ENCODE data around the gene CCDC33.

CCDC33 gene

DNA sequence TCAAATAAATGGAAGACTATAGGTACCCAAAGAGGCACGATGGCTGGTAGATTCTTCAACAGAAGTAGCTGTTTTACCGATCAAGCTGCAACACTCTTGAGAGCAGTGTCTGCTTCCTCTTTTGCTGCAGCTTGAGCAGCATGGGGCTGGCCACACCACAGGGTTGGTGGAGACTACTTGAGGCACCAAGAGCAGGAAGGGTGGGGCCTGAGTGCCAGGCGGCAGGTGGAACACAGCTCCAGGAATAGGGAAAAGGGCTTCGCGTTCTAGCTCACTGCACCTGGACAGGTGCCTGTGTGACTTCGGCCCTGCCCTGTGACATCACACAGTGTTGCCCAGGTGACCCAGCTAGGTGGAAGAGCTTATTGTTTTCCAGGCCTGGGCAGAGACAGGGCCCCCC is at the start of gene CCDC33:
Gene CCDC33, plus strand, starts transcription at position 365 of the 400 bp plus-strand sequence. CDS start 394 bp downstream, outside the sequence.
- no peak for DNase-seq (ENCODE audit: low spot score)

DNA sequence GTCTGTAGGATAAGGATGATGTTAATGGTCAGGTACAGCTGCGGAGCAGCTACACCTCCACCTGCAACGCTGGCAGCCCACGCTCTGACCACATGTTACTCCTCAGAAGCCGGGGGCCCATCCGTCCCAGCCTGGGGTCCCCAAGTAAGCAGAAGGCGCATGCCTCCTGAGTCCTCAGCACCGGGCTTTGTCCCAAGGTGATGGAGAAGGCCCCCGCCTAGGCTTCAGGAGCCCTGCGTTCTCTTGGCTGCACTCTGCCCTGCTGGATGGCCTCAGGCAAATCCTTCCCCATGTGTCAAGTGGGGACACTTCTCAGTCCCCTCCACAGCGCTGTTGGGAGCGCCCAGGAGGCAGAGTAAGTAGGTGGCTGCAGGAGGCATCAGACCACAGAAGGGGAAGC is 47.9 kb upstream of the CCDC33 start:
- DNase-seq (ENCODE audit: low spot score): no peak

DNA sequence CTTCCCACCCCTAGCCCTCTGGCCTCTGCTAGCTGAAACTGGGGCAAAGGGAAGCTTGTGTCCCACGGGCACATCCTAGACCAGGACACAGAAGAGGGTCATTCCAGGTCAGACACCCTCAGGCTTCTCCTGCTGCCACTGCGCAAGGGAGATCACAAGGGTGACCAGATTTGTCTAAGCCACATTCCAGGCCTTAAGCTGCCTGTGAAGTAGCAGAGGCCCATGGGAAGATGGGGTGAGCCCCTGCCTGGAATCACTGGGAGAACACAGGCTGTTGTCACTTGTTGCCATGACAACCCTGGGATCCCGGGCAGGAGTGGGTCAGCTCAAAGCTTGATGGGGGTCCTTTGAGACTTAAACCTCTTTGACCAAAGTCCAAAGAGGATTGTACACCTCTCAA is 44.3 kb upstream of the CCDC33 start:
- no peak for DNase-seq (ENCODE audit: low spot score)

DNA sequence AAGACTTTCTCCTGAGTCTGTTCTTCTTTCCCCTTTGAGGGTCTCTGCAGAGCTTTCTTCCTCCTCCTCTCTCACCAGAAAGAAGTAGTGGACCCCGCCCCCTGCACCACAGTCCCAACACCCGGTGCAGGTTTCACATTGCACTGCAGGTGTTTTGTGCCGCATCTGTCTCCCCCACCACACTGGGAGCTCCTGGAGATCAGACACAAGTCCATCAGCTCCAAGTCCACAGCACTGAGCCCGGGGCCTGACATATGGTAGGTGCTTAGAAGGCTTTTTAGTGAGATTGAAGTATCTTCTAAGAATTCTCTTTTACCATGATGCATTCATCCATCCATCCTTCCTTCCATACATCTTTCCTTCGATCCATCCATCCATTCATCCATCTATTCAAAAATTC is 43.4 kb upstream of the CCDC33 start:
- no peak for DNase-seq (ENCODE audit: low spot score)

DNA sequence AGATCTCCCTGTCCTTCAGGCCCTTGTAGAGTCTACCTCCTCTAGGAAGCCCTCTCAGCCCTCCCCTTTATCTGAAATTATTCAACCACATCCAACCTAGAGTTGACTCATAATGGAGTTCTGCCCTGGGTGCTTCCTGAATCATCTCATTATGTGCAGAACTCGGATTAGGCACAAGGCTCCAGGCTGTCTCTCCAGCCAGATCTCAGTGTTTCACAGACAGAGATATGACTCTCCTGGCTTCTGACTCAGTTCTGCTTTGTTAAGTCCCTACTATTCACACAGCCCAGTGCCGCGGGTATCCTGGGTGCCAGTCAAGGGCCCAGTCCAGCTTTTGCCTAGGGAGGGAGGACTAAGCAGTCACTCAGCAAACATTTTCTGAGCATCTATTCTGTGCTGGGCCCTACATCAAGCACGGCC is 42.8 kb upstream of the CCDC33 start:
- no peak for DNase-seq (ENCODE audit: low spot score)

DNA sequence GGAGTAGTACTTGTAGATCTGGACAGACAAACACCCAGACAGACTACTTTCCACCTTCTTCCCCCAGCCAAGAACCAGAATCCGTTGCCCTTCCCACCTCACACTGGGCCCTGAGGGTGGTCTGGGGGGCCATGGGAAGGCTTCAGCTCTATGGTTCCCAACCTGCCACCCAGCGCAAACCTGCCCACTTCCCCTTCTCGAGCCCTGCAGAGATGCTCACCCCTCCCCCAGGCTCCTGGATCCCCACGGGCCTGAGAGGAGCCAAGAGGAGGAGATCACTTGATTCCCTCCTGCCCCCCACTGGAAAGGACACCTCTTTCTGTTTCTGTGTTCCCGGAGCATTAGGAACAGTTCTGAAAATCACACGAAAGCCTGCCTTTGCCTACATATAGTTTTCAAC is 42.2 kb upstream of the CCDC33 start:
- DNase-seq (ENCODE audit: low spot score): no peak

DNA sequence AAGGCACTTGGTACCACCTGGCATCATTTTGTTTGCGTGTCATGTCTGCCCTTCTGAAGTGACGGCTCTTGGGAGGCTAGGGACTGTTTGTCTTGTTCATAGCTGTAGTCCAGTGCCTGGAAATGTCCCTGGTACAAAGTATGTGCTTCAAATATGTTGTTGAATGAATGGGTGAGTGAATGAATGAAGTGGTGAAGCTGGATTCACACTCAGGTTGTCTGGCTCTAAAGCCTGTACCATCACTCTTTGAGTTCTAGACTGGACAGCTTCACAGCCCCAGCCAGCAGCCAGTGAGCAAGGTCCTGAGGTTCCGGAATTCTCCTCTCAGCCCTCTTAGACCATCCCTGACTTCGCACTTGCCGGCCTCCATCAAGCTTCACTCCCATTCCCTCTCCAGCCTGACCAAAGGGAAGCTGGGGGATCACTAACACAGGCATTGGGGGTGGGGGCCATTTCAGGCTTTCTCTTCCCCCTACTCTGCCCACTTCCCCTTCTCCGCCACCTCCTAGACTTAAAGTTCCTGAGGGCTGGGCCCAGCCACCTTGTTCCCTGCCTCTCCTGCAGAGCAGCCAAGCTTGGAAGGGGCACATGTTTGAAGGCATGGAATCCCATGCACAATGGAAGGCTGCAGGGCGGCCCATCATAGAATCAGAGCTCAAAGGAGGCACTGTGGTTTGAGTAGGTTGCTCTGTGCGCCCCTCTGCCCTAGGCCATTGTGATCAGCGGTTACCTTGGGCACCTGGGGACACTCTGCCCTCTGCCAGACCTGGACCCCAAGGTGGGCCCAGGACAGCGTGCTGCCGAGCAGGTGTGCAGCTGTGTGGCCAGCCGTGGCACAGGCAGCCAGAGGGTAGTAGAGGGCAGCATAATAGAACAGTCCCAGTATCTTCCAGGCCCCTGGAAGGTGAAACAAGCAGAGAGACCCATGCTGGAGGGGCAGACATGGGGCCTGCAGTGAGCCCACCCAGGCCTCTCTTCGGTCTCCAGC is 41.3 kb upstream of the CCDC33 start:
- no peak for DNase-seq (ENCODE audit: low spot score)

DNA sequence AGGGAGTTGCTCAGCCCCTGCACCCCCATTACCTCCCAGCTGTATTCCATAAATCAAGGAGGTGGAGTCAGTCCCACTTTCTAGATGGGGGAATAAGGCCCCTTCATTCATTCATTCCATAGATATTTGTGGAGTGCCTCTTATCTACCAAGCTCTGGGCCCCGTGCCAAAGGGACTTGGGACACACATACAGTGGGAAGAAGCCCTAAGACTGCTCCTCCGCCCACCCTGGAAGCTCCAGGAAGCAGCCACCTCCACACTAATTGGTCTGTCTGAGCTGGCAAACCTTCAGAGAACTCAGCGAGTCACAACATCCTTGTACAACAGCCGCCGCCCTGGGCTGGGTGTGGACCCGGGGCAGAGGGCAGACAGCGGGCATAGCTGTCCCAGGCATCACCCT is 40.0 kb upstream of the CCDC33 start:
- DNase-seq (ENCODE audit: low spot score): no peak

DNA sequence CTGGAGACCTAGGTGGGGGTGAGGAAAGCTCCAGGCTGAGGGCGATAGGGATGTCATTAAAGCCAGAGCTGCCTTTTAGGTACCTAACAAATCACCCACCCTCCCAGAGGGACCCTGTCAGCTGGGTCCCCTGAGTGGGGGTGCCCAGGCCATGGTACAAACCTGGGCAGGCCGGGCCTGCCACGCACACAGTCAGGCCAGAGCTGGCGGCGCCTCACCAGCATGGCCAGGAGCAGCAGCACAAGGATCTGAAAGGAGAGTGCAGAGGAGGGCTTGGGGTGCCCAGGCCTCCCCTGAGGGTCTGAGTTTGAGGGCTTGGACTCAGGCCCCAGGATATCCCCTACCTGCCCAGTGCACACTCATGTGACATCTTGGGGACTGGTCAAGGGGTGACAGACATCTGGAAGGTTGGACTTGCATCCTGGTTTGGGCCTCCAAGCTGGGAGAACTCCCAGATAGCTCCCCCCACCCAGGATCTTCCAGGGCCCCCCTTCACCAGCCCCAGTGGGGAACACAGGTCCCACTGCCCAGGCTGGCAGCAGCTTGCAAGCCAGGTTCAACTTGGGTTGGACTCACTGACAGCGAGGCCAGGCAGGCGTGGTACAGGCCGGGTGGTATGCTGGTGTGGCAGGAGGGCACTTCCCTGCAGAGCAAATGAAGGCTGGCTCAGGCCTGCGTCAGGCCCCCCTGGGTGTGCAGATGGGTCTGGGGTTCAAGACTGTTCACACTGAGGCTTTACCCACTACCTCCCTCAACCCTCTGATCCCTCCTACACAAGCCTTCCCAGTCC is 38.8 kb upstream of the CCDC33 start:
- no peak for DNase-seq (ENCODE audit: low spot score)

DNA sequence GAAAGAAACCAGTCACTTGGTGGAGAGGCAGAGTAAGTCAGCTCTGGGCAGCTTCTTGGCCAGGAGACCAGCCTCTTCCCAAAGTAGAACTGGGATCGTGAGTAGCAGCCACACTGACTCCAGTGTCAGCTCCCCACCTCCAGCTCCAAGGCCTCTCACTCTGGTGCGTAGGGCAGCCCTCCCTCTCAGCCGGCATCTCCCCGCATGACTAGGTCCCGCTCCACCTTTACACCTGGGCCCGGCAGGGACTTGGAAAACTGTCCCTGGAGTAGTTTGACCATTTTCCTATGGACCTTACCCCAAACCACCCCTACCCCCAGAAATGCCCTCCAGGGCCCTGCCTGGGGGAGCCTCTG is 36.9 kb upstream of the CCDC33 start:
- no peak for DNase-seq (ENCODE audit: low spot score)

DNA sequence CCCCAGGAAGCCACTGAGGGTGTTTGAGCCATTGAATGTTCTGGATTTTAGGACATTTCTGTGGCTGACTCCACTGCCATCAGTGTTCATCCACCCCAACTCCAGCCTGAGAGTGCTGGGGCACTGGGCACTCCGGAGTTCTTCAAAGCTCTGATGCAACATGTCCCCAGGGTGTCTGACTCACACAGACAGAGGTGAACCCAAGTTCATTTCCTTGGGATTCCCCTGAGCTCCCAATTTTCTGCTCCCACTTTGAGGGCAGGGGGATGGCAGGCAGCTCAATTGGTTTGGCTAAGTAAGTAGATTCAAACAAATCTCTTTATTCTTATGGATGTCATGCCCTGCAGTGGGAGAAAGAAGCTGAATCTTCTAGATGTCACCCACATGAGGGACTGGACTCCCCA is 35.7 kb upstream of the CCDC33 start:
- DNase-seq (ENCODE audit: low spot score): no peak

DNA sequence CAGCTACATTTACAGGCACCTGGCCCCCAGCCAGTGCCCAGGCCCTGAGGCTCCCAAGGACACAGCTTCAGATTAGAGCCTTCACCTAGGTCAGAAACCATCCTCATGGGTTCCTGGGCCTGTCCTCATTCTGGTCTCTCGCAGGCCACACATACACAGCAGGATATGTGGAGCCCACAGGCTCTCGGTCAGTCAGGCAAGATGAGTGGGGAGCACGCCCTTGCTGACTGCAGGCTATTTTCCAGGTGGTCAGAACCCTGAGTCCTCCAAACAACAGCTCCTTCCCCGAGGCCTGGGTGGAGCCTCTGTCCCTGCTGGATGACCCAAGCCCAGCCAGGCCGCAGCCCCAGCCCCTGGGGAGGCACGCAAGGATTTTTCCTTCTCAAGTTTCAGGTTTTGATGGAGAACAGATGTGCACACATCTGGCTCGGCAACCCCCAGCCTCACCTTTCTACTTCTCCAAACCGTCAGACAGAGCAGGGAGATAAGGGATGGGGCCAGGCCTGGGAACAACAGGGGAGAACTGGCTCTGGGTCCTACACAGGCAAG is 35.2 kb upstream of the CCDC33 start:
- no peak for DNase-seq (ENCODE audit: low spot score)

DNA sequence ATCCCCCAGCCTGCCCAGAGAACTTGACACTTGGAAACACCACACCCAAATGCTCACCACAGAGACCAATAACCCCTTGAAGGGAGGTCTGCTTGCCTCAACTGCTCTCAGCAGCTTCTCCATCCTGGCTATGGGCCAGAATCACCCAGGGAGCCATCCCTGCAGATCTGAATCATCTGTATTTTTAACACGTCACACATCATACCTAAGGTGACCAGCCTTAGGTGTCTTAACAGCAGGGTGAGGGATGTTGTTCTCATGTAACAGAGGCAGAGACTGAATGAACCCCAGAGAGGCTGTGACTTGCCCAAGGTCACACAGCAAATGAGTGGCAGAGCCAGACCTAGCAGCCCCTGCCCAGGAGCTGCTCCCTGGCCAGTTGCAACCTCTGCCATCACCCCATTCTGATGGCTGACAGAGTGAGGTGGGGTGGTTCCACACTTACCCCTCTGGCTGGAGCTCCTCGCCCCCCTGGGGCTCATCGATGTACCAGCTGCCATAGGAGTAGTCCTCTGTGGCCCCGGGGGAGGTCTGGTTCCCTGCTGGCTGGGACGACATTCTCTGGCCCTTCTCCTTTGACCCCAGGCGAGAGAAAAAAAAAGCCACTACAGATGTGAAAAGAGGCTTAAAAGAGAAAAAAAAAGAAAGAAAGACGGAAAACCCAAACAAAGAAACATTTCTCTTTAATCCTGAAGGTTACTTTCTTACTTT is 34.3 kb upstream of the CCDC33 start:
- DNase-seq (ENCODE audit: low spot score): no peak

DNA sequence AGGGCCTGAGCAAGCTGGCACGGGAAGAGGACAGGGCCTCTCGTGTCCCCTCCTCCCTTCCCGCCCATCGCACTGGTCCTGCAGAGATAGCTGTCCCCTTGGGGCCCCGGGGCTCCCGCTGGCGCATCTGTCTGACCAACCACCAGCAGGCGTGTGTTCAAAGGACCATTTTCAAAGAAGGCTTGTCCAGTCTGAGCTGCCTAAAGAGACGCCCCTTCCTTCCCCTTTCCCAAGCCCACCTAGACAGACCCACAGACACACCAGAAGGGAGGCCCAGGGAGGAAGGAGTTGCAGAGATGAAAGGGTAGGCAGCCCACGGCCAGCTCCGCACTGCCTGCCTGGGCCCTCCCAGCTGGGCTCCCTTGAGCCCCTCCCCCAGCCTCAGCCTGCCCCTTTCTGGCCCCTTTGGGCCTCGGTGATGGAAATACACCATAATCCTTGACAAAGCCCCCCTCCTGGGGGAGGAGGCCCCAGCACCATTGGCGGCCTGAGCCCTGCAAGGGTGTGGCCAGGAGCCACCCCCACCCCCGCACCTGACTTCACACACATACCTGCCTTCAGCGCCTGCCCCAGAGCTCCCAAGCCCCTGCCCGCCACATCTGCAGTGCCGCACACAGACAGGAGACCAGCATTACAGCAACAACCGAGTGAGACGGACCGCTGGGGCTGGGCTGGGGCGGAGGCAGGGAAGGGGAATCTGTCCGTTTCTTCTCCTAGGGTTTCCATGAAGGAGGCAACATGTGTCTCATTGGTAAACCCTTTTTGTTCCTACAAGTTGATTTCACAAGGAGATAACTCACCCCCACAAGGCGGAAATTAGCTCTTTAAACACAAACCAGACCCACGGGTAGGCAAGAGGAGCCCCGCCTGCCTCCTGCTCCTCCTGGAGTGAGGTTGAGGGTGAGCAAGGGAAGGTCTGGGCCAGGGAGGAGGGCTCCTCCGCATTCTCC is 33.4 kb upstream of the CCDC33 start, which contains the start of gene STRA6:
Gene STRA6, minus strand, starts transcription at position 336 of the 950 bp plus-strand sequence. CDS start 520 bp downstream, outside the sequence.
- DNase-seq (ENCODE audit: low spot score): no peak

DNA sequence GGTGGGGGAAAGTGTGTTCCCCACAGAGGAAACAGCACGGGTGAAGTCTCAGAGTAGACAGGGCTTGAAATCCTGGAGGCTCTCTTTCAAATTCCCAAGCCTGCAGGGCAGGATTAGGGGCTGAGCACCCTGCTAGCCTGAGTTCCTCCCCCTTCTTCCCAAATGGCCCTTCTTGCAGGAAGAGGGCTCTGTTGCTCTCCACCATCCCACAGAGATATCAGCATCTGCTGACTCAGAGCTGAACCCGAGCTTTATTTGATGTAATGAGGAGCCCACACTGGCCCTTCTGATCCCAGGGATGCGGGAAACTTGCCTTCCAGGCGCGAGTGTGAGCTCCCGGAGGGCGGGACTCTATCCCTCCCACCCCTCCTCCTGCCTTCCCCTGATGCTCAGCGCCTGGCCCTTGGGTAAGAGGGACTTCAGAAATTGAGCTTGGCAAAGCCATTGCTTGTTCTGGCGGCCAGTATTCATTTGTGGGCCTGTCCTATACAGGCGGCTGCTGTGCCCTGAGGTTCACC is 32.2 kb upstream of the CCDC33 start:
- no peak for DNase-seq (ENCODE audit: low spot score)

DNA sequence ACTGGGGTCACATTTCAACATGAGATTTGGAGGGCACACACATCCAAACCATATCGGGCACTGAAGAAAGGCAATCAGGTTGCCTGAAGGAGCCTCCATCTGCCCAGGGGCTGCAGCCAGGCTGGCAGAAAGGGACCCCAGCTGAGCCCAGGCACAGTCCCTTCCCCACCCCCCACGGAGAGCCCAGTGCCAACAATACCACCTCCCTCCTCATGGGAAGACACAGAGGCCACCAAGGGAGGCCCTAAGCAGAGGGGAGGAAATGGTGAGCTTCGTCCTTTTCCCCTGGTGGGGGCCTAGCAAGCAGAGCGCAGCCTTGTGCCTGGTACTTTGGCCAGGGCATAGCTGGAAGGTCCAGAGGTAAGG is 30.6 kb upstream of the CCDC33 start:
- DNase-seq (ENCODE audit: low spot score): no peak

DNA sequence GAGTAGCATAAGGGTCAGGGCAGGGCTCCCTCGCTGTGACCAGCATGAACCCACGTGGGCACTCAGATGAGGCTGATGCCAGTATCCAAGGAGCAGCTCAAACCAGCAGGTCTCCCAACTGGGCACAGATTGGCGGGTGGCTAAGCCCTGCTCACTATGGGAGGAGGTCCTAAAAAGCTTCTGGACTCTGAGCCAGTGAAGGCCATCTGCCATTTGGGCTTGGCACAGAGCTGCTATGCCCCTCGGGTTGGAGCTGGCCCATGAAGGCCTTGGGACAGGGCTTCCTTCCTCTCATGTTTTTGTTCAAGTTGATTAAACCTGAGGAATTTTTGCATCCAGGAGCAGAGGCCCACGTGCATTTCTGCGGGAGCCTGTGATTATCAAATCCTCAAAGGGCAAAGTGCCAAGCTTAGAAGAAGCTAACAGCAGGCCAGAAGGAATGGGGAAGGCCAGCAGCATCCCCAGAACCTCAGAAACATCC is 29.3 kb upstream of the CCDC33 start:
- no peak for DNase-seq (ENCODE audit: low spot score)

DNA sequence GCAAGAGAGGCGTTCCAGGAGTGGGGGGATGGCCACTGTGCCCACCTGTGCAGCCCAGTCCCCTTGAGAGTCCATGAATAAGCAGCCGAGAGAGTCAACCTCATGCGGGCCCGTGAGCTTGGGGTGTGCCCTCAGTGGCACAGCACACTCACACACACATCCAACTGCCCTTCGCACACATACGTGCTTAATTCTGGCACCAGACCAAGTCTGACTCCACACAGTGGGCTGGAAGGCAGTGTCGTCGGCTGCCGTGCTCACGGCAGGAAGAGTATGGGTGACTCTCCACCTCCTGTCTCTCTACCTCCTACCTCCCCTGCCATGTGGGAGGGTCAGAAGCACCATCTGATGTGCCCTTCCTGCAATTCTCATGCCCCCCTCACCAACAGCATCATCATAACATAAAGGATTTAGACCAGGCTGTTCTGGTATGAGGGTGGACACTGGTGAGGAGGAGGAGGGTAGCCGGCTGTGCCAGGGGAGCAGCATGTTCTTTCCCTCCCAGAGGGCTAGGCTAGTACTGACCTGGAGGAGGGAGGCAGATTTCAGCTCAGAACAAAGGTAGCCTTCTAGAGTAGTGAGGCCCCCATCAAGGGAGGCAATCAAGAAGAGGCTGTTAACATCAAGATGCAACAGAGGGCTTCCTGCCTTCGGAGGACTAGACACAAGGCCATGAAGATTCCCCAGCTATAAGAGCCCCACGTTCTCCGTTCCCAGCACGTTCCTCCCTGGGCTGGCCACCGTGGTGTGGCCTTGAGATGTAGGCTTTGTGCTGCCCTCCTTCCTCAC is 28.3 kb upstream of the CCDC33 start:
- DNase-seq (ENCODE audit: low spot score): no peak

DNA sequence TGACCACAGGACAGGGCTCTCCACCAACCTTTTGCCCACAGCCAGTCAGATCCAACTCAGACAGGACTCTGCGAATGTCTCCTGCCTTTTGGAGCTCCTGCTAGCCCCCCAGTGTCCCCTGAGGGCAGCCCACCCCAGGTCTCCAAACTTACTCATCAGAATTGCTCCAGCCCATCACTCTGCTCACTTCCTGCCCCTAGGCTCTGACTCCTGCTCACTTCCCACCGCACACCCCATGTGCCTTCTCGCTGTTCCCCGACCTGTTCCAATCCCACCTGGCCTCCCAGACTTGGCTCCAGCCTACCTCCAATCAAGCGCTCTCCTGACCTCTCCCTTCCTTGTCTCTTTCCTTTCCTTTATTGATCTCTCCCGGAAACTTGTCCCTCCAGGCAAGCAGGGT is 27.6 kb upstream of the CCDC33 start:
- no peak for DNase-seq (ENCODE audit: low spot score)
